Kidney (tissue), 14 donors: ENCODE results near the gene PWWP2B. TPM values are rescaled to one million over a fixed set of nuclear protein-coding genes. Genes with fewer than 3 reads are reported as not detected.

Source experiments
- DNase-seq, 5 donors: peaks; one replicate each; pipeline ENCODE4 v3.0.0-alpha.2; 2013 to 2020
- FAIRE-seq: peaks from 2 replicates; lab custom pipeline; 2012; peaks lifted over from hg19 to GRCh38; lab: Jason Lieb, UNC
- H3K27ac ChIP-seq, 2 donors: one replicate each; pipeline ENCODE4 v1.7.0; 2013; ENCODE audit warnings: low read depth in 2 of 2, low read length in 2 of 2, inconsistent platforms in 1 of 2
- H3K27me3 ChIP-seq: one replicate; pipeline ENCODE4 v1.7.1; 2013; ENCODE audit warnings: low read length, inconsistent platforms; ENCODE audit not compliant: control insufficient read depth, insufficient read depth
- H3K36me3 ChIP-seq, 3 donors: one replicate each; pipeline versions ENCODE4 v1.7.0 to v1.7.1; 2013; ENCODE audit warnings: low read length in 3 of 3, control low read depth in 1 of 3, inconsistent platforms in 1 of 3; ENCODE audit not compliant: insufficient read depth in 3 of 3, control insufficient read depth in 2 of 3
- H3K4me1 ChIP-seq, 3 donors: one replicate each; pipeline versions ENCODE4 v1.7.0 to v1.7.1; 2013; ENCODE audit warnings: low read length in 3 of 3, inconsistent platforms in 1 of 3, low read depth in 1 of 3; ENCODE audit not compliant: control insufficient read depth in 2 of 3, insufficient read depth in 2 of 3
- H3K4me3 ChIP-seq, 3 donors: one replicate each; pipeline versions ENCODE4 v1.7.0 to v1.8.1; 2013; ENCODE audit warnings: low read length in 3 of 3, control low read depth in 1 of 3, inconsistent platforms in 1 of 3
- H3K9ac ChIP-seq, 3 donors: one replicate each; pipeline versions ENCODE4 v1.7.0 to v1.7.1; 2013; ENCODE audit warnings: low read length in 3 of 3, control low read depth in 1 of 3, inconsistent platforms in 1 of 3
- H3K9me3 ChIP-seq, 3 donors: one replicate each; pipeline versions ENCODE4 v1.7.0 to v1.7.1; 2013; ENCODE audit warnings: low read length in 3 of 3, control low read depth in 1 of 3, inconsistent platforms in 1 of 3; ENCODE audit not compliant: control insufficient read depth in 2 of 3, insufficient read depth in 1 of 3
- intact Hi-C: fragments of 100-400 bp; cut with DNase I; formaldehyde crosslinking; loops from one replicate; pipeline ENCODE4 v1.11.1; 2022
- polyA plus RNA-seq: library from polyadenylated mRNA; stranded (reverse); fragments of 350-450 nt; fragmentation: Illumina TruSeq; extraction: RNeasy Lipid Tissue Mini Kit (QIAGEN cat#74804); gene quantifications from one replicate; pipeline ENCODE4 v1.2.3, GENCODE V29; 2014; ENCODE audit warnings: low read depth, low replicate concordance; ENCODE audit not compliant: insufficient read depth
- total RNA-seq: library from RNA; stranded (reverse); fragmentation: NEBNext Ultra II Directional; extraction: Animal tissue kit (Norgen Biotek cat#: 25700); gene quantifications from one replicate; pipeline ENCODE4 v1.2.1, GENCODE V29; 2021
- TF ChIP-seq, protein P1 (sequence below): IDR thresholded peaks from 3 replicates; pipeline ENCODE4 v1.5.1; 2012; ENCODE audit warnings: mild to moderate bottlenecking, moderate library complexity, borderline replicate concordance; ENCODE audit not compliant: insufficient read depth; ENCODE audit errors: extremely low read depth
- donor health status: control.
- donor health status: control.
- donor health status: control.
- donor health status: control.
- donor health status: control.
- donor health status: DM: yes; HTN: yes; CAD: no.
- donor health status: Normal renal cell carcinoma (clear cell type).

The PWWP2B gene
- total and polyA plus RNA-seq, 2 donors from 2014 or later, result 12.9 to 24.3 TPM

DNA sequence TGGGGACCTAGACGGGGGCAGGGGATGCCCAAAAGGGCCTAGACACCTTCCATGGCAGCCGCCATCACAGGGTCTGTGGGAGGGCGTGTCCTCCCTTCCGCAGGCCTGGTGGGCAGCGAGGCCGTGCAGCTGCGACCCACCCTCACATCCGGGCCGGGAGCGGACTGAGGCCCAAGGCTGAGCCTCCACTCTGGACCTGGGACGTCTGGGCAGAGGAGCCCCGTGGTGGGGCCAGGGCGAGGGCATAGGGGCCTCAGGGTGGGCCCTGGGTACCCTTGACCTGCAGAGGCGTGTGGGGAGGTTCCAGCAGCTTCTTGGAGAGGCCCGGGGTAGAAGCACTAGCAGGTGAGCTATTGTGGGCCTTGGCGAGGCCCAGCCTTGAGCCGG is 49.2 kb downstream of the PWWP2B start:
- peak in 1 of 5 donors; percentile 80 for DNase-seq
- TF ChIP-seq, protein P1, sequence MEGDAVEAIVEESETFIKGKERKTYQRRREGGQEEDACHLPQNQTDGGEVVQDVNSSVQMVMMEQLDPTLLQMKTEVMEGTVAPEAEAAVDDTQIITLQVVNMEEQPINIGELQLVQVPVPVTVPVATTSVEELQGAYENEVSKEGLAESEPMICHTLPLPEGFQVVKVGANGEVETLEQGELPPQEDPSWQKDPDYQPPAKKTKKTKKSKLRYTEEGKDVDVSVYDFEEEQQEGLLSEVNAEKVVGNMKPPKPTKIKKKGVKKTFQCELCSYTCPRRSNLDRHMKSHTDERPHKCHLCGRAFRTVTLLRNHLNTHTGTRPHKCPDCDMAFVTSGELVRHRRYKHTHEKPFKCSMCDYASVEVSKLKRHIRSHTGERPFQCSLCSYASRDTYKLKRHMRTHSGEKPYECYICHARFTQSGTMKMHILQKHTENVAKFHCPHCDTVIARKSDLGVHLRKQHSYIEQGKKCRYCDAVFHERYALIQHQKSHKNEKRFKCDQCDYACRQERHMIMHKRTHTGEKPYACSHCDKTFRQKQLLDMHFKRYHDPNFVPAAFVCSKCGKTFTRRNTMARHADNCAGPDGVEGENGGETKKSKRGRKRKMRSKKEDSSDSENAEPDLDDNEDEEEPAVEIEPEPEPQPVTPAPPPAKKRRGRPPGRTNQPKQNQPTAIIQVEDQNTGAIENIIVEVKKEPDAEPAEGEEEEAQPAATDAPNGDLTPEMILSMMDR, result no peak
- no peak for FAIRE-seq
- intact Hi-C loops, result no loop called here
- Histone ChIP-seq H3K9me3 (peaks cover 0 to 2% (median 0%) of the 10 kb centered on the region in 3 donors), H3K27ac (peak overlapping the region; percentile 63 to 71), H3K27me3 (no peaks in the 10 kb centered on the region), H3K4me1 (peaks cover 0 to 16% (median 0%) of the 10 kb centered on the region in 3 donors), H3K4me3 (no peak overlapping the region), H3K9ac (no peak overlapping the region), H3K36me3 (no peaks in the 10 kb centered on the region)

DNA sequence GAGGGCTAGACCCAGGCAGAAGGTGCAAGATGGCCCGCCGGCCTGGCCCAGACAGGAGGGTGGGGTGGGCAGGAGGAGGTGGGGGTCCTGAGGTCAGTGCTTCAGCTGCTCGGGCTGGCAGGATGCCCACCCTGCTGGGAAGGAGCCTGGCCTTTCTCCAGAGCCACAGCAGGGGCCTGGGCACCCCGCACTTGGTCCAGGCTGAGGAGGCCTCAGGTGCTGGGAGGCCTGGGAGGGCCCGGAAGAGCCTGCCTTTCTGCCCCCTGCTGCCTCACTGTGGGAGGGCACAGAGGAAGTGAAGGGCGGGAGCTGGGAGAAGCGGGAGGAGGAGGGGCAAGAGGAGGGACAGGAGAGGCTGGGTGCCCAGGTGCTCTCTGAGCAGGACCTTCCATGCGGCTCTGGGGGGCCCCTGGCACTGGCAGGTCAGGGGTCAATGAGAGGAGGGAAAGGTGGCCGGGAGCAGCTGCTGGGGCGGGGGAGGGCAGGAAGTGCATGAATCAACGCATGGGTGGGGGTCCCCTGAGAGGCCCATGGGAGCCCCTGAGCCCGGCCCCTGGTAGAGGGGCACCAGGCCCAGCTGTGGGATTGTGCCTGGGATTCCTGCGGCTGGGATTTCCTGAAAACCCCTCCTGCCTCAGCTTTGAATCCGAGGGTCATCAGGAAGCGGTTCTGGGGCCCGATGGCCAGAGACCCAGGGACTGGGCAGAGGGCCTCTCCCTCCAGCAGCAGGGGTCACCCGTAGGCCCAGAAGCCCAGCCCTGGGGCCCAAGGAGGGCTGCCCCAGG is 49.9 kb downstream of the PWWP2B start:
- Histone ChIP-seq H3K9me3 (peaks cover 0 to under 1% (median 0%) of the 10 kb centered on the region in 3 donors), H3K4me3 (no peak overlapping the region), H3K4me1 (peaks cover 0 to 16% (median 0%) of the 10 kb centered on the region in 3 donors), H3K36me3 (no peaks in the 10 kb centered on the region), H3K27ac (peak overlapping the region; percentile 63 to 71), H3K27me3 (no peaks in the 10 kb centered on the region), H3K9ac (peak overlapping the region in 1 of 3 donors; percentile 51)
- TF ChIP-seq, protein P1, result peak; percentile 34
- FAIRE-seq, result no peak
- intact Hi-C loops, result no loop called here
- DNase-seq, result peak; percentile 79 to 92 (median 87)

DNA sequence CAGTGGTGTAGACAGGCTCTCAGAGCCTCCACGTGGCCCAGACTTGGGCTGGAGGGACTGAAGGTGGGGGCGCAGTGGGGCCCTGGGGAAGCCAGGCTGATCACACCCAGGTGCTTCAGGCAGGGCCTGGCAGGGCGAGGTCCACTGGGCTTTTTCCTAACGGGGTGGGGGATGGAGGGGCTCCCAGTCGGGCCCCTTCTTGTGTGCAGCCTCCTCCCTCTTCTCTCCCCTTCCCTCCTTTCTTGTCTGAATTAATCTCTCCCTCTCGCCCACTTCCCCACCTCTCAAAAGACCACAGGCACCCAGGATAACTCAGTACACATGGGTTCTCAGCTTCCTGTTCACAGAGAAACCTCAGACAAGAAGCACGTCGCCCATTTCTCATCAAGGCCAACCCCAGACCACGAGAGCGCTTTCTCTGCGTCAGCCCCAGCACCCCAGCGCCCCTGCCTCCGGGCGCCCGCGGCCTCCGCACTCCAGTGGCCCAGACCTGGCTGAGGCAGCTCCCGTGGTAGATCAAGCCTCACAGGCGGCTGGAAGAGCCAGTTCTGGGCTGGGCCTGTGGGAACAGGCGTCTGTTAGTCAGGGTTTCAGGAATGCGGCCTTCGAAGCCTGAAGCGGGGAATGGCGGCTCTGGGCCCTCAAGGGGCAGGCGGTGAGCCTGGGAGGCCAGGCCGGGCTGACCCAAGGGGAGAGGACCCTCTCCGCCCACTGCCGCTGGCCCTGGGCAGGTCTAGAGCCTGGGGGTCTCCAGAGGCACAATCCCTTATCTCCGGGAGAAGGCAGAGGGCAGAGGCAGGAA is 50.6 kb downstream of the PWWP2B start:
- FAIRE-seq (no peak), DNase-seq (peak in 4 of 5 donors; percentile 78 to 87 (median 82))
- TF ChIP-seq, protein P1, result no peak
- Histone ChIP-seq H3K9ac (peak overlapping the region in 1 of 3 donors; percentile 51), H3K4me3 (no peak overlapping the region), H3K27me3 (no peaks in the 10 kb centered on the region), H3K27ac (peak overlapping the region; percentile 59 to 71), H3K4me1 (peaks cover 0 to 21% (median 0%) of the 10 kb centered on the region in 3 donors), H3K36me3 (no peaks in the 10 kb centered on the region), H3K9me3 (no peaks in the 10 kb centered on the region)
- intact Hi-C loops, result no loop called here
